ENCODE results near the gene TBC1D1.

TBC1D1 gene

GRCh38 chr4:38160487-38161207 lies 269.8 kb downstream of the TBC1D1 start:
- DNase-seq = no peak

- no peak for DNase-seq
Measured at GRCh38 chr4:38161208-38162113, 270.6 kb downstream of the TBC1D1 start.

GRCh38 chr4:38162240-38162784 lies 271.4 kb downstream of the TBC1D1 start:
- no peak for DNase-seq

- DNase-seq = no peak
Measured at GRCh38 chr4:38163216-38164006, 272.5 kb downstream of the TBC1D1 start.

- no peak for DNase-seq
Measured at GRCh38 chr4:38164346-38164745, 273.5 kb downstream of the TBC1D1 start.

- DNase-seq = no peak
Measured at GRCh38 chr4:38166082-38166481, 275.2 kb downstream of the TBC1D1 start.

- no peak for DNase-seq
Measured at GRCh38 chr4:38166768-38167167, 275.9 kb downstream of the TBC1D1 start.

GRCh38 chr4:38167973-38168372 lies 277.1 kb downstream of the TBC1D1 start:
- no peak for DNase-seq

GRCh38 chr4:38169524-38169923 lies 278.6 kb downstream of the TBC1D1 start:
- DNase-seq = no peak

- no peak for DNase-seq
Measured at GRCh38 chr4:38170338-38171169, 279.7 kb downstream of the TBC1D1 start.

- no peak for DNase-seq
Measured at GRCh38 chr4:38172078-38172477, 281.2 kb downstream of the TBC1D1 start.

GRCh38 chr4:38173935-38174518 lies 283.1 kb downstream of the TBC1D1 start:
- DNase-seq = no peak

- DNase-seq = no peak
Measured at GRCh38 chr4:38174801-38175200, 283.9 kb downstream of the TBC1D1 start.

- no peak for DNase-seq
Measured at GRCh38 chr4:38176165-38176564, 285.3 kb downstream of the TBC1D1 start.

- no peak for DNase-seq
Measured at GRCh38 chr4:38177035-38177546, 286.2 kb downstream of the TBC1D1 start.

- DNase-seq = no peak
Measured at GRCh38 chr4:38177641-38178391, 286.9 kb downstream of the TBC1D1 start.

GRCh38 chr4:38178392-38178995 lies 287.6 kb downstream of the TBC1D1 start:
- DNase-seq = no peak

- peak; percentile 39 for DNase-seq
Measured at GRCh38 chr4:38179690-38180377, 288.9 kb downstream of the TBC1D1 start.

GRCh38 chr4:38180456-38180855 lies 289.6 kb downstream of the TBC1D1 start:
- no peak for DNase-seq

- DNase-seq = no peak
Measured at GRCh38 chr4:38181286-38181685, 290.4 kb downstream of the TBC1D1 start.
